AG08396 (cell line): ENCODE measurements around the gene DYSF.

Experiments
- DNase-seq: peaks from one replicate; pipeline ENCODE4 v3.0.0; 2012; ENCODE audit warnings: low spot score, mixed read lengths

The DYSF gene

GRCh38 chr2:71693286-71694270 is 240.2 kb downstream of the DYSF start:
- no peak for DNase-seq

GRCh38 chr2:71694501-71695234 is 241.3 kb downstream of the DYSF start:
- no peak for DNase-seq

DNA sequence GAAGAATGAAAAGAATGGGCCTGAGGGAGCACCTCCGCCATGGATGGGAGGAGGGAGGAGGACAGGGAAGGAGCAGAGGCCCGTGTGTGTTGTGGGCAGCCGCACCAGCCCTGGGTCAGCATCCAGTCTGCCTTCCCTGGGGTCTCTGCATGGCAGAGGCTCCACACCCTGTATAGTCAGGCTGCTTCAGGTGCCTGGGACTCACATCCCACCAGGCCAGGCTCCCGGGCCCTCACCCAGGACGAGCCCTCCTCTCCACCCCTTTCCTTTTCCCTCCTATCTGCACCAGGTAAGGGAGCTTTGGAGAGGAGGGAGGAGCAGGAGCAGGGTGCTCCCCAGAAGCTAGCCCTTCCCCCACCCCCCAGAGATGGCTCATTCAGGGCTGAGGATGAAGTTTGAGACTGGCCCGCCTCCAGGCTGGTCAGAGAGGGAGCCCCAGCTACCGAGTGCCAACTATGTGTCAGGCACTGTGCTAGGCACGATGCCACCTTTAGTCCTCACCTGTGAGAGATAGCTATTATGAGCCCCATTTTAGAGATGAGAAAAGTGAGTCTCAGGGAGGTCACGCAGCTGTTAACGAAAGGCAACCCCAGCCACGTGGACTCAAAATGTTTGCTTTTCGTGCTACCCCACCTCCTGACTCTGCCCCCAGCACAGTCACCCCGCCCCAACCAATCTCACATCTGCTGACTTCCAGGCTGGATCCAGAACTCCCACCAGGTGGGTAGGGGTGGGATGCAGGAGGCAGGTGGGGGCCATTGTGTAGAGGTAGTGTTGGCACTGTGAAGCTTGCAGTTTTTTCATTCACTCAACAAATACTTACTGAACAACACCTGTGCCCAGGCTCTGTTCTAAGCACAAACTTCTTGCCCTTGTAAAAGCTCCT is 242.1 kb downstream of the DYSF start:
- DNase-seq: no peak

- DNase-seq: no peak
These were observed 243.0 kb downstream of the DYSF start for GRCh38 chr2:71696381-71696780.

DNA sequence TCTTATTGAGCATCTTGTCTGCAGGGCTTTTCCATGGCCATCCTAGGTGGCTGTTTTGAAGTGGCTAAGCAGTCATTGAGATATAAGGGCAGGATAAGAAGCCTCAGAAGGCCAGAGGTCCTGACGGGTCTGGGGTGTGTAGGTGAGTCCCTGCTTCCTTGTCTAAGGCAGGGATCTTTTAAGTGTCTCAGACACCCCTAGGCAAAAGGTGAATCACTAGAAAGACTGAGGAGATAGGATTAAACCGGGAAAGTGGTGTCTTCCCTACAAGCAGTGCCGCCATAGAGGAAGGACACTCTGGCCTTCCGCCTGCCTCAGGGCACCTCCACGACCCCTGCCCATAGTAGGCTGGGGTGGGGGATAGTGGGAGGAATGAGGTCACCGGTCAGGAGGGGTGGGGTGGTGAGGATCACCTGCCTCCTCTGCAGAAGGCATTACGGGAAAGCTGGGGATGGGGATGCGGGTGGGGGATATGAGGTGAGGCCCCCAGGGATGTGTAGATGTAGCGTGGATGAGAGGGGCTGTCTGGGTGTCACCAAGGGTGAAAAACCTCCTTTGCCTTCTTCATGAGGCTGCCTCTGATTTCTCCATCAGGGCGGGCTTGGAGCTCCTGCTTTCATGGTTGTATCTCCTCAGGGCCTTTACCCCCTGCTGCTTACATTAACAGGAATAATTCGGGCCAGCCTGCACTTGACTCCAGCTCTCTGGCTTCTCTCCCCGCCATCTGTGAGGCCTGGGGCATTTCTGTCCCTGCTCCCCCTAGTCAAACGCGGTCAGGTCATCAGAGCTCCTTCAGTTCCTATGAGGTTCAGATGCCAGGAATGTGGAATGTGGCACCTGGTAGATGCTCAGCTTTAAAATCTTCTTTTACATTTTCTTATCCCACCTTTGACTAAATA is 244.0 kb downstream of the DYSF start:
- DNase-seq: no peak

- DNase-seq: no peak
These were observed 246.1 kb downstream of the DYSF start for GRCh38 chr2:71699428-71699827.

DNA sequence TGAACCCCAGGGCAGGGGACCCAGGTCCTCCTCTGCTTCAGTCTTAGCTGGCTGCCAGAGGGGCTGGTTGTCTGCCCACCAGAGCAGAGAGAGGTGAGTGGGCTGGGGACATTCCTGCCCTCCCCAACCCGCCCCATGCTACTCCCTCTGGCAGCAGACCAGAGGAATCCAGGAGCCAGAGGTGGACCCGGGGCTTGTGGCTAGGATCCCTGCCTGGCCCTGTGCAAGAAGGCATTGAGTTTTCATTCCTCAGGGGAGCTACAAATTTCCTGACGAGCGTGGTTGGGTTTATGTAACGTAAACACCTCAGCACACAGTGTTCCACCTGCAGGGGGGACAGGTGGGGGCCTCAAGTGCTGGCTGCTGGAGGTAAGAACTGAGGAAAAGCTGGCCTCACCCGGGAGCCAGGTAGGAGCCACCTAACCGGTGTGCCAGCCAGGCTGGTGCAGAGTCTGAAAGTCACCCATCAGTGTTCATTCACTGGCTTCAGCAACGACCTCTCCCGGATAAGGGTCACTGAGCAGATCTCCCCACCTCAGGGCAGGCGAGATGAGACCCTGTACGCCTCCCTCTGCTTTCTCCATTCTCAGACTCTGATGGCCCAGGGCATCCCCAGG is 246.8 kb downstream of the DYSF start:
- DNase-seq: no peak

DNA sequence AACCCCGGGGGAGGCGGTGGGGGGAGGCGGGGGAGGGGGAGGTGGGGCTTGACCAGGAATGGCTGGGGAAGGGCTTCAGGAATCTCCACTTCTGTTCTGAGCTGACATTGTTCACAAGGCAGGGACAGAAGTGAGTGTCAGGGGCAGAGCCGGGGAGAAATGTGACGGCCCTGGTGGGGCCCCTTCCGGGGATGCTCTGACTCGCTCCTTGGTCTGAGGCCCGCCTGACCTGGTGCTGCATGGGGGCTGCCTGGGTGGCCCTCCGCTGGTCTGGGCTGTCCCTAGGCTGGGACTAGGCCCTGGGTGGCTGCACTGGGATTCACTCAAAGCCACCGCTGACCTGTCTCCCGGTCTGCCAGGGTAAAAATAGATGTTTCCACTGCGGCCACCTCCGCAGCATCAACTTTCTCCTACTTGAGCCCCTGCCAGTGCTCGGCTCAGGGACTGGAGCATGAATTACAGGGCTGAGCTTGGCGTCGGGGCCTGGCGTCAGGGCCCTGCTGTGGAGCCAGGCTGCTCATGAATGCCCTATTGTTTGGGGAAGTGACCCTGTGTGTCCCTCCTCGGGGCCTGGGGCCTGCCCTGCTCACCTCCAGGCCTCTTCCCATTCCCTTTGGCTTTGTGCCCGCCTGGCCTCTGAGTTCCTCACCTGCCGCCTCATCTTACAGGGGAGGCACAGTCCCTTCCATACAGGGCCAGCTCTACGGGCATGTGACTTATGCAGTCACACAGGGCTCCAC is 247.5 kb downstream of the DYSF start:
- DNase-seq: peak; percentile 49

DNA sequence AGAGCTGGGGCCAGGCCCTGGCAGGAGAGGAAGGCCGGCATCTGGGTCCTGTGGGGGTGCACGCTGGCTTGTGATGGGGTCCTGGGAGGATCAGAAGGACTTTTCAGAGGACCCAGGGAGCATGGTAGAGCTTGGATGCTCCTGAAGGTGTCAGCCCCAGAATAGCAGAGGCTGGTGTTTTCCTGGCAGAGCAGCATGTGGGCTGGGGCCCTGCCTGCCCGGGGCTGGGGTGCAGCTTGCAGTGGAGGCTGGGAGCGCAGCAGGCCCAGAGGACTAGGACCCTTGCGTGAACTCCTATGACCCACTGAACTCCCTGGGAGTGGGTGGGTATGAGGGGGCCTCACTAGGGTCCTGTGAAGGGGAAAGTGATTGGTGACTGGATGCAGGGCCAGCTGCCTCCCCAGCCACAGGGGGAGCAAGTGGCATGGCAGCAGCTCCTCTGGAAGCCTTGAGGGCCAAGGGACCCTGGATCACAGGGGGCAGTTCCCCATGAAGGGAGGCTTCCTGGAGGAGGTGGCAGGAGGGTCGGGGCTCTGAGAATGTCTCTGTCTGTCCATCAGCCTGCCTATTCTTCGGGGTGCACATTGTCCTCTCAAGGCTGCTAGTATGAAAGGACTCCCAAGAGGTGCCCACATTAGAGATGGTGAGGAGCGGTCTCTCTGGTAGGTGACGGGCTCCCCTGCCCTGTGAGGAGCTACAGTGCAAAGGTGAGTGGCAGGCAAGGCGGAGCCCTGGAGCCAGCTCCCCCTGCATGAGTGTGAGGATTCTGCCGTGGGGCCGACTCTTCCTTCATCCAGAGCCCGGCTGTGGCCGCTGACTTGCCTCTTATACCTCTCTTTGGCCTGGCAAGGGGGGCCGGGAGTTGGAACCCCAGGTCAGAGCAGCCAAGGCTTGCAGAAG is 249.0 kb downstream of the DYSF start:
- no peak for DNase-seq

GRCh38 chr2:71702971-71703898 is 249.9 kb downstream of the DYSF start:
- no peak for DNase-seq

GRCh38 chr2:71704131-71704561 is 250.8 kb downstream of the DYSF start:
- no peak for DNase-seq

DNA sequence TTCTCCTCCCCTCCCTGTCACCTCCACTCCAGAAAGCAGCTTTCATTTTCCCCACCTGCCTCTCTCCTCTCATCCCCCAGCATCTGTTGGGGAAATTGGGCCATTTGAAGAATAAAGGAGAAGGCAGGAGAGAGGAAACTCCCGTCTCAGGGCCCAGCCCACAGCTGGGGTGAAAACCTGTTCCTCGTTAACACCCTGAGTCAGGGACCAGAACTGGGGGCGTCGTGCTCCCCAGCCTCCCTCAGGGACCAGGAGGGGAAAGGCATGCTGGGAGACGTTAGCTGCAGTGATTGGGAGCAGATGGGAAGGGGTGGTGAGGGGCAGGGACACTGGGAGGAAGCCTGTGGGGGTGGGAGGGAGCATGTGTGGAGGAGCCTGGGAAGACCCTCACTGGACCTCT is 251.3 kb downstream of the DYSF start:
- DNase-seq: no peak

GRCh38 chr2:71705171-71705960 is 252.0 kb downstream of the DYSF start:
- DNase-seq: no peak

GRCh38 chr2:71706121-71706520 is 252.8 kb downstream of the DYSF start:
- no peak for DNase-seq

DNA sequence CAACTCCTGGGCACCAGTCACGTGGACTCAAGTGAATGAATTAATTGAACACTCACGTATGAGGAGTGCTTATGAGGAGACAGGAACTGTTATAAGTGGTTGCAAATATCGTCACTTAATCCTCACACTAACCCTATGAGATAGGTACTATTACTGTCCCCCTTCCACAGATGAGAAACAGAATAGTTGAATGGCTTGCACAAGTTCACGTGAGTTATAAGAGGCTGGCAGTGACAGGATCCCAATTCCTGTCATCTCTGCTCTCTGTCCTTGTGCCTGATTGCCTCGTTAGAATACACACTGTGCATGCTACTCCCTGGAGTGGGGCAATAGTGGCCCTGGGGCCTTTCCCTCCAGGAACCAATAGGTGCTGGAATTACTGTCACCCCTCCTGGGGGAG is 253.5 kb downstream of the DYSF start:
- no peak for DNase-seq

DNA sequence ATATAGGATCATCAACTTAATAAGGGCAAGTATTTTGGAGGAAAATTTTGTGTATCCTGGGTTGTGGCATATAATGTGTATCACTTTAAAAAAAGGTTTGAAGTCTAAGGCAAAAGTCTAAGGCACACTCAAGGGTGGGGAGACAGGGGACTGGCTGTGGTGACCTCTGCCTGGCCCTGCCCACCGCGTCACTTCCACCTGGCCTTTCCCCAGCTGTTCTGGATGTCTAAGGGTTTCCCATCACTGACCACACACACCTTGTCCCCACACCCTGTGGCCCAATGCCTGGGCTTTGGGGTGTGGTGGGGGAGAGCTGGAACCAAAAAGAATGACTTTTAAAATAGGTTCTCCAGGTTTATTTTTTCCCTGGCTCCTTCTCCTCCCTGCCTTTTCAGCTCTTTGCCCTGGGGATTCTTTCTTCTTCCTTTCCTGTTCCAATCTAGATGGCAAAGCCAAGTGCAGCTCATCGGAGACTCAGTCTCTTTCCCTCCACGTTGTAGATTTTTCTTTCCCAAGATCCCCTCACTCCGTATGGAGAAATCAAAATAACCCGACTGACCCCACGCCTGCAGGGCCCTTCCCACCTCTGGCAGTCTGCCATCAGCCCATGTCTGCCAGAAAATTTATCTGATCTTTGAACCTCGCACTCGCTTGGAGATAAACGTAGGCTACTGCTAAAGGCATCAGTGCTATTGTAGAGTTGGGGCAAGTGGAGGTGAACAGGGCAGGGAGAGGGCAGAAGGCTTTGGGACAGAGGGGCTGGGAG is 257.2 kb downstream of the DYSF start:
- DNase-seq: no peak
